Upper lobe of right lung (tissue), 1 donor: ENCODE results near the gene SCAMP1. TPM values are rescaled to one million over a fixed set of nuclear protein-coding genes. Genes with fewer than 3 reads are reported as not detected.

Experiments
- ATAC-seq: fragments of 200-7000 bp; cut with Tn5 transposase; one replicate; pipeline ENCODE4 v1.9.1; 2020; ENCODE audit warnings: mild to moderate bottlenecking, moderate library complexity
- DNase-seq: peaks from one replicate; pipeline ENCODE4 v3.0.0-alpha.2; 2020
- H3K27ac ChIP-seq: fragments of 200-600 bp; one replicate; pipeline ENCODE4 v1.8.0; 2022
- H3K27me3 ChIP-seq: fragments of 200-600 bp; one replicate; pipeline ENCODE4 v1.8.0; 2022; ENCODE audit warnings: mild to moderate bottlenecking
- H3K36me3 ChIP-seq: fragments of 200-600 bp; one replicate; pipeline ENCODE4 v1.8.0; 2022
- H3K4me1 ChIP-seq: fragments of 200-600 bp; one replicate; pipeline ENCODE4 v1.8.0; 2022
- H3K4me3 ChIP-seq: fragments of 200-600 bp; one replicate; pipeline ENCODE4 v1.8.0; 2022; ENCODE audit warnings: mild to moderate bottlenecking
- H3K9me3 ChIP-seq: fragments of 200-600 bp; one replicate; pipeline ENCODE4 v1.8.0; 2022
- intact Hi-C: fragments of 100-400 bp; cut with DNase I; formaldehyde crosslinking; loops from one replicate; pipeline ENCODE4 v1.11.0; 2022
- total RNA-seq: library from RNA; stranded (reverse); fragmentation: NEBNext Ultra II Directional; extraction: Animal tissue kit (Norgen Biotek cat#: 25700); gene quantifications from one replicate; pipeline ENCODE4 v1.2.1, GENCODE V29; 2021
- TF ChIP-seq, protein P1 (sequence below): fragments of 200-600 bp; IDR thresholded peaks from one replicate; pipeline ENCODE4 v1.8.0; 2022; ENCODE audit warnings: antibody characterized with exemption
- donor health status: DM: no; HTN: yes; CAD: no; lungs with severe emphysema.

SCAMP1 gene
- total RNA-seq, 1 donor from 2014 or later: 35.9 TPM

DNA sequence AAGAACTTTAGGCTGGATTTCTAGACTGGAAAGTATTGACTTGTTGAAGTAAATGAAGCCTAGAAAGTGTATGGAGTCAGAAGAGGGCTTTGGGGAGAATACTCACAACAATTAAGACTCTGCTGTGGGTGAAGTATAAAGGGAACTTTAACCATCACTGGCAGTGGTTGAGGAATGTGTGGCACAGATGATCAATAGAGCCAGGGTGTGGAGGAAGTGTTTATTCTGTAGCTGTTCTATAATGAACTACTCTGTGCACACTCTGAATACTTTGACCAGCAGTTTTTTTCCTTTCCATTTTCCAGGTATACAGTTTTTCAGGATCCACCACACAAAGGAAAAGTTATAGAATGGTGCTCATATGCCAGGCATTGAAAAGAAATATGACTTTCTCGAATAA, 106.7 kb downstream of the SCAMP1 start:
- ATAC-seq (no peak), DNase-seq (no peak)
- Histone ChIP-seq H3K36me3 (no peaks in the 10 kb centered on the region), H3K4me3 (no peak overlapping the region), H3K27me3 (no peaks in the 10 kb centered on the region), H3K4me1 (no peaks in the 10 kb centered on the region), H3K9me3 (no peaks in the 10 kb centered on the region), H3K27ac (no peak overlapping the region)
- intact Hi-C loops: no loop called here
- TF ChIP-seq, protein P1, sequence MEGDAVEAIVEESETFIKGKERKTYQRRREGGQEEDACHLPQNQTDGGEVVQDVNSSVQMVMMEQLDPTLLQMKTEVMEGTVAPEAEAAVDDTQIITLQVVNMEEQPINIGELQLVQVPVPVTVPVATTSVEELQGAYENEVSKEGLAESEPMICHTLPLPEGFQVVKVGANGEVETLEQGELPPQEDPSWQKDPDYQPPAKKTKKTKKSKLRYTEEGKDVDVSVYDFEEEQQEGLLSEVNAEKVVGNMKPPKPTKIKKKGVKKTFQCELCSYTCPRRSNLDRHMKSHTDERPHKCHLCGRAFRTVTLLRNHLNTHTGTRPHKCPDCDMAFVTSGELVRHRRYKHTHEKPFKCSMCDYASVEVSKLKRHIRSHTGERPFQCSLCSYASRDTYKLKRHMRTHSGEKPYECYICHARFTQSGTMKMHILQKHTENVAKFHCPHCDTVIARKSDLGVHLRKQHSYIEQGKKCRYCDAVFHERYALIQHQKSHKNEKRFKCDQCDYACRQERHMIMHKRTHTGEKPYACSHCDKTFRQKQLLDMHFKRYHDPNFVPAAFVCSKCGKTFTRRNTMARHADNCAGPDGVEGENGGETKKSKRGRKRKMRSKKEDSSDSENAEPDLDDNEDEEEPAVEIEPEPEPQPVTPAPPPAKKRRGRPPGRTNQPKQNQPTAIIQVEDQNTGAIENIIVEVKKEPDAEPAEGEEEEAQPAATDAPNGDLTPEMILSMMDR: no peak

DNA sequence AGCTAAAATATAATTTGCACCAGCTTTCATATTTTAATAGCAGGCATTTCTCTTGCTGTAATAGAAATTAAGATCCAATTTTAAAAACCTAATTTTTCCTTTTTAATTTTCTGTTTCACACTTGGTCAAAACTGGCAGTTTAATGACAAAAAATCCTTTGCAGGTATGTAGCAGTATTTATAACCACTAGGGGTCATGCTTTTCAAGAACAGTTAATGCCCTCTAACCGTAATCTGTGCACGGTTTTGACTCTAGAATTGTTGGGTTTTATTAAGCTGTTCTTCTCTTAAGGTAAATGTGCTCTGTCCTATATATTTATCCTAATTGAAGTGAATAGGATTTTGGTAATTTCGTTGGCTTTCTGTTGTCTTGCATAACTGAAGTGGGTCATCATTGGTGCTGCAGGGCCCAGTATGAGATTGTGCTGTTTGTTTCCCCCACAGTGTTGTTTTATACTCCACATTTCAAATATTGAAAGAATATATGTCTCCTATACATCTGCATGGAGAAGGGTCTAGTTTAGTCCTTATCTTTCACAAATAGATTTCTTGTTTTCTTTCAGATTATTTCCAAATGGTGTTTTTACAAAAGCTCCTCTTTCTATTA, 107.4 kb downstream of the SCAMP1 start:
- Histone ChIP-seq H3K4me3 (no peak overlapping the region), H3K4me1 (no peaks in the 10 kb centered on the region), H3K27ac (no peak overlapping the region), H3K27me3 (no peaks in the 10 kb centered on the region), H3K9me3 (no peaks in the 10 kb centered on the region), H3K36me3 (no peaks in the 10 kb centered on the region)
- ATAC-seq (peak; percentile 72), DNase-seq (no peak)
- TF ChIP-seq, protein P1: peak; percentile 80
- intact Hi-C loops: no loop called here

DNA sequence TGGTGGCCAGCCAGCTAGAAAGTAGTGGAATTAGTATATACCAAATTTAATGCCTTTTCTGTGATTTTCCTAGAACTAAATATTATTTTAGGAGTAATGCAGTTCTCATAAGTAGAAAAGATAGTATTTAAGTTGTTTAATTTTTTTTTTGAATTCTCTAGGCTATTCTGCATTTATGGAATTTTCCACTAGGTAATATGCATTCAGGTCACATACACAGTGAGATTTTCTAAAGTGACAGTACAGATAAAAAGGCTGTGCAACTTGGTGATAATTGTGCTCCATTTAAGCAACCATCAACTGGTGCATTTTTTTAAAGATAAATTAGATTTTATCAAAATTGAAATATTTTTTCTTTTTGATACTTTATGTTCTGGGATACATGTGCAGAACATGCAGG, 111.5 kb downstream of the SCAMP1 start:
- TF ChIP-seq, protein P1: no peak
- no peak overlapping the region for H3K4me3 ChIP-seq
- H3K4me1 ChIP-seq: no peaks in the 10 kb centered on the region
- peaks cover 5% of the 10 kb centered on the region for H3K36me3 ChIP-seq
- ATAC-seq: no peak
- no peaks in the 10 kb centered on the region for H3K9me3 ChIP-seq
- H3K27ac ChIP-seq: no peak overlapping the region
- intact Hi-C loops: no loop called here
- DNase-seq: no peak
- H3K27me3 ChIP-seq: no peaks in the 10 kb centered on the region

DNA sequence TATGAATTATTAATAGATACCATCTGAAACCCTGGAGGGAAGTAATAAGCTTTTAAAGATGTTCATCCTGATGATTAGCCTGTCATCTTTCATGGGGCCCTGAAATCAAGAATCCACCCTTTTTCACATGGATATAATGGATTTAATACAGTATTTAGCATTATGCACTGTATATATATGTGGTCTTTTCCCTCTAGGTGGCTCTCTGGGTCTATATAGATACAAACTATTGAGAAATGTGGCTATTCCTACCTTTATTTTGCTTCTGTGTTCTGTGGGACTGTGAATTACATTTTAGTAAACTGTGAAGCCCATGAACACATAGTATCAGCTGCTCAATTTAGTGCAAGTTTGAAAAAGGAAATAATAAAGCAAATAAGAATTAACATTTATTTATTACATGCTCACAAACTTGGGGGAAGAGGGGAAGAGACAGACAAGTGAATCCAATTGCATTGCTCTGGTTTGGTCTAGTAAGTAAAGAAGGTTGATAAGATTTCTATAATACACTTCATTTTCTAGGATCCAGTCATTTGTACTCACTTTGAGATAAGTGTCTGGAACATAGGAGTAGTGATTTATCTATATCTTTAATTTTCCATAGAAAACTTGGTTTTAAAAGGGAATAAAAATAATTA, 112.2 kb downstream of the SCAMP1 start:
- Histone ChIP-seq H3K27ac (no peak overlapping the region), H3K9me3 (no peaks in the 10 kb centered on the region), H3K4me1 (no peaks in the 10 kb centered on the region), H3K4me3 (no peak overlapping the region), H3K36me3 (peaks cover 5% of the 10 kb centered on the region), H3K27me3 (no peaks in the 10 kb centered on the region)
- ATAC-seq: peak; percentile 36
- intact Hi-C loops: no loop called here
- no peak for DNase-seq
- TF ChIP-seq, protein P1: peak; percentile 23

DNA sequence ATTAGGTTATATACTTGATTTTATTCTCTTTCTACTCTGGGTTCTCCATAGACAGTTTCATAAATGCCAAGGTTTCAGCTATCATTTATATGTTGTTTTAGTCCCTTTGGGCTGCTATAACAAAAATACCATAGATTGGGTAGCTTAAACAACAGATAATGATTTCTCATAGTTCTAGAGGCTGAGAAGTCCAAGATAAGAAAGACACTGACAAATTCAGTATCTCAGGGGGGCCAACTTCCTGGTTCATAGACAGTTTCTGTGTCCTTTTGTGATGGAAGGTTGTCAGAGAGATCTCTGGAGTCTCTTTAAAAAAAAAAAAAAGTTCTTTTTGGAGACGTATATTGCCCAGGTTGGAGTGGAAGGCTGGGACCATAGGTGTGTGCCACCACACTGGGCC, 113.3 kb downstream of the SCAMP1 start:
- TF ChIP-seq, protein P1: no peak
- no peaks in the 10 kb centered on the region for H3K9me3 ChIP-seq
- intact Hi-C loops: no loop called here
- ATAC-seq (no peak), DNase-seq (no peak)
- no peak overlapping the region for H3K4me3 ChIP-seq
- H3K36me3 ChIP-seq: peaks cover 5% of the 10 kb centered on the region
- H3K27me3 ChIP-seq: no peaks in the 10 kb centered on the region
- no peaks in the 10 kb centered on the region for H3K4me1 ChIP-seq
- no peak overlapping the region for H3K27ac ChIP-seq
